ENCODE measurements around the gene PHC2.

PHC2 gene

DNA sequence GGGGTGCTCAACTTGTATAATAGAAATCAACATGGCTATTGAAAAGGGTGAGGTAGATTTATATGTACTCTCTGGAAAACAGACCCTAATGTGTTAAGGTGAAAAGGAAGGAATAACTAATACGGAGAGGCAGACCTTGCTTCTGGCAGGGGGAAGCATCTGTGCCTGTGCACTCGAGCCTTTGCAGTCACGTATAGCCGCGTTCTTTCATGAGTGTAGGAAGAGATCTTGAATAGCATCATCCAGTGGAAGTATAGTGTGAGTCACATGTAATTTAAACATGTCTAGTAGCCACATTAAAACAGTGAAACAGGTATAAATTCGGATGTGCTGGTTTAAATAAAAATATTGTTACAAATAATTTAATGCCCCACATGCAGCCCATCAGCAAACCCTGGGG, 112.9 kb downstream of the PHC2 start:
- peaks cover 5% of the 10 kb centered on the region for H3K36me3 ChIP-seq (replicated peaks)
- no peak overlapping the region for H3K27ac ChIP-seq
- no peak for TF ChIP-seq CTCF (IDR thresholded peaks at IDR 0.05; ENCODE audit: low read depth, low read length, missing control alignments)
- in situ Hi-C loops (cut with HindIII; ENCODE audit: low pct_ligation_motif_present, low sequenced_read_pairs): no loop called here
- no peaks in the 10 kb centered on the region for H3K27me3 ChIP-seq (replicated peaks)
- no peak for DNase-seq
- H3K4me3 ChIP-seq (ENCODE audit: low read depth, low read length): no peak overlapping the region

- in situ Hi-C loops (cut with HindIII; ENCODE audit: low pct_ligation_motif_present, low sequenced_read_pairs): no loop called here
Observed at GRCh38 chr1:33317354-33317753, 113.5 kb downstream of the PHC2 start.

GRCh38 chr1:33316601-33317000, 114.3 kb downstream of the PHC2 start:
- Histone ChIP-seq H3K4me3 (ENCODE audit: low read depth, low read length) (no peak overlapping the region), H3K27me3 (replicated peaks) (no peaks in the 10 kb centered on the region), H3K27ac (no peak overlapping the region), H3K36me3 (replicated peaks) (no peaks in the 10 kb centered on the region)
- DNase-seq: no peak
- no peak for TF ChIP-seq CTCF (IDR thresholded peaks at IDR 0.05; ENCODE audit: low read depth, low read length, missing control alignments)
- in situ Hi-C loops (cut with HindIII; ENCODE audit: low pct_ligation_motif_present, low sequenced_read_pairs): no loop called here

More at GRCh38 chr1:33317354-33317753, 113.5 kb downstream of the PHC2 start:
- Histone ChIP-seq H3K36me3 (replicated peaks) (no peaks in the 10 kb centered on the region), H3K27ac (no peak overlapping the region), H3K27me3 (replicated peaks) (no peaks in the 10 kb centered on the region), H3K4me3 (ENCODE audit: low read depth, low read length) (no peak overlapping the region)
- no peak for DNase-seq
- no peak for TF ChIP-seq CTCF (IDR thresholded peaks at IDR 0.05; ENCODE audit: low read depth, low read length, missing control alignments)

DNA sequence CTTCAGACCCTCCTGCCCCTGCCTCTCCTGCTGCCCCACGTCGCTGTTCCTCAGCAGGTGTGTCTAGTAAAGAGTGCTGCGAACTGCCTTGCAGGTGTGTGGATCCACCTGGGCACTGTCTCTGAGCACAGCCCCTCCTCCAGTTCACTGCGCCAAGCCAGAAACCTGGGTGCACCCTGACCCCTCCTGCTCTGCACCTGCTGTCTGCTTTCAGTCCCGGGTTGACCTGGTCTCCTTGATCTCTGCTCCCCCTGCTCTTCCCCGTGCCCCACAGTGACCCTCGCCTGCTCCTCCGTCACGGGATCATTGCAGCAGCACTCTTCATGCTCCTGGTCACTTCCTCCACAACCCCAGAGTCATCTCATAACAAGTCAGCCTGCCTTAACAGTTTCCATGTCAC, 116.5 kb downstream of the PHC2 start:
- Histone ChIP-seq H3K27ac (no peak overlapping the region), H3K4me3 (ENCODE audit: low read depth, low read length) (no peak overlapping the region), H3K36me3 (replicated peaks) (no peaks in the 10 kb centered on the region), H3K27me3 (replicated peaks) (no peaks in the 10 kb centered on the region)
- in situ Hi-C loops (cut with HindIII; ENCODE audit: low pct_ligation_motif_present, low sequenced_read_pairs): no loop called here
- no peak for TF ChIP-seq CTCF (IDR thresholded peaks at IDR 0.05; ENCODE audit: low read depth, low read length, missing control alignments)
- no peak for DNase-seq

DNA sequence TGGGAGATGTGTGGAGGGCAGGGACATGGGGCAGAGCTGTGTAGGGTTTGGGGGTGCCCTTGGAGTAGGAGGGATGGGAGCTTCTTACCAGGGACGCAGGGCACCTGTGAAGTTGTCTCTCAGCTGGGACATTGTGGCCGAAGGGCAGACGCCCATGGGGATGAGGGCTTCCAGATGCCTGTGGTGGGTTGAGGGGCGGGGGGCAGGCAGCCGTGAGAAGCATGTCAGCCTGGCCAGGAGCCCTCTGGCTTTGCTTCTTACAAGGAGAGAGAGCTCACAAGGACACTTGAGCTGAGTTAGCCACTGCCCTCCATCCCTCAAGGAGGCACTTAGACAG, 118.5 kb downstream of the PHC2 start:
- Histone ChIP-seq H3K27ac (no peak overlapping the region), H3K36me3 (replicated peaks) (no peaks in the 10 kb centered on the region), H3K27me3 (replicated peaks) (no peaks in the 10 kb centered on the region), H3K4me3 (ENCODE audit: low read depth, low read length) (no peak overlapping the region)
- no peak for TF ChIP-seq CTCF (IDR thresholded peaks at IDR 0.05; ENCODE audit: low read depth, low read length, missing control alignments)
- in situ Hi-C loops (cut with HindIII; ENCODE audit: low pct_ligation_motif_present, low sequenced_read_pairs): no loop called here
- no peak for DNase-seq

- Histone ChIP-seq H3K4me3 (ENCODE audit: low read depth, low read length) (no peak overlapping the region), H3K27ac (no peak overlapping the region), H3K36me3 (replicated peaks) (no peaks in the 10 kb centered on the region), H3K27me3 (replicated peaks) (no peaks in the 10 kb centered on the region)
- no peak for DNase-seq
- in situ Hi-C loops (cut with HindIII; ENCODE audit: low pct_ligation_motif_present, low sequenced_read_pairs): no loop called here
- no peak for TF ChIP-seq CTCF (IDR thresholded peaks at IDR 0.05; ENCODE audit: low read depth, low read length, missing control alignments)
Observed at GRCh38 chr1:33311706-33312412, 119.0 kb downstream of the PHC2 start.

Measured in brain microvascular endothelial cell (primary cell).